Measurements from ENCODE around the gene CARNS1.

DNA sequence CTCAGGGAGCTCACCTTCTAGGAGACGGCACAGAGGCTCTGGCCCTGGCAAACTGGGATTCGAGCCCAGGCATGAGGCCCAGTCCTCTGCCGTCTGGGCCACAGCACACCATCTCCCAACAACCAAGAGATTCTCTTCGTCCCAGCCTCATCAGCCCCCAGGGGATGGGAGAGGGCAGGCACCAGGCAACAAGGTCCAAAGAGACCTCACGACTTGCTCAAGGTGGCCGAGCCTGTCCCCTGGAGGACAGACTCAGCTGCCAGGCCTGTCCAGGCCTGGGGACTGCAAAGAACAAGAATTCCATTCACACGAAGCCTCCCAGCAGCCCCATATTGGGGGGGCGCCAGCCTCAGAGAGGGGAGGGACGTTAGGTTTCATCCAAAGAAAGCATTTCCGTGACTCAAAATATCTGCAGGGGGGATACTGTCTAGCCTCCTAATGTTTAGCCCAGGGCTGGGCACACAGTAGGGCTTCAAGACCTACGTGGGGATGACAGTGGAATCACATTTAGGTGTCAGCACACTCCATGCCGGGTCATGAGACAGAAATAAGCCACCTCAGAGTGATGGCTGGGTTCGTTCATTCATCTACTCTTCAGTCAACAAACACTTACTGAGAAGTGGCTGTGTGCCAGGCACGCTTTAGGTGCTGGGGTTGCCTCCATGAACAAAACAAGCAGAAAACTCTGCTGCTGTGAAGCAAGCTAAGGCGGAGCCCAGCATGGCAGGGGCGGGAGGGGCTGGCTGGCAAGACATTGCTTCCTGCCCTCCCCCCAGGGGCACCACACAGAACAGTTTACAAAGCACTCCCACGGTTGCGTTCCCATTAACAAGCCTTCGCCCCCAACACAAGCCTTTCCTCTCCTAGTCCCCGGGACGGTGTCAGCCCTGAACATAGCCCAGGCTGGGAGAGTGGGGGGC, 1.2 kb downstream of the CARNS1 start:
- TF ChIP-seq PHF8 (conservative IDR thresholded peaks at IDR 0.05; ENCODE audit: low read depth, low read length) (no peak), SUZ12 (IDR thresholded peaks at IDR 0.05; ENCODE audit: low read length) (no peak), YY1 (IDR thresholded peaks at IDR 0.05; ENCODE audit: low read depth, low read length) (no peak), NRF1 (IDR thresholded peaks at IDR 0.05; ENCODE audit: low read depth, low read length) (no peak)
